BLaER1 treated with 17β-estradiol and CSF1 and Interleukin-3, amounts not matched to agents 10 nM and 100 nM (cell line): Measurements from ENCODE around the gene RGS3.
A peak's percentile ranks its signal among the peaks of the same experiment; 100 is the strongest.

Experiments used
- H3K27ac ChIP-seq, 11 experiments: shearing (Covaris generic); formaldehyde crosslinking; 2 replicates each; pipeline ENCODE4 v1.8.1; 2022
- H3K27me3 ChIP-seq, 11 experiments: shearing (Covaris generic); formaldehyde crosslinking; 2 replicates each; pipeline ENCODE4 v1.8.1; 2022
- H3K36me3 ChIP-seq, 11 experiments: shearing (Covaris generic); formaldehyde crosslinking; 2 replicates each; pipeline ENCODE4 v1.8.1; 2022
- H3K4me1 ChIP-seq, 10 experiments: shearing (Covaris generic); formaldehyde crosslinking; 2 replicates each; pipeline ENCODE4 v1.8.1; 2022
- H3K4me2 ChIP-seq, 11 experiments: shearing (Covaris generic); formaldehyde crosslinking; 2 replicates each; pipeline ENCODE4 v1.8.1; 2022
- H3K4me3 ChIP-seq, 10 experiments: shearing (Covaris generic); formaldehyde crosslinking; 2 replicates each; pipeline ENCODE4 v1.8.1; 2022
- H3K9ac ChIP-seq, 11 experiments: shearing (Covaris generic); formaldehyde crosslinking; 2 replicates each; pipeline ENCODE4 v1.8.1; 2022
- H3K9me3 ChIP-seq, 11 experiments: shearing (Covaris generic); formaldehyde crosslinking; replicated peaks in 1 of 11; 2 replicates each; pipeline ENCODE4 v1.8.1; 2022
- H4K20me1 ChIP-seq, 11 experiments: shearing (Covaris generic); formaldehyde crosslinking; 2 replicates each; pipeline ENCODE4 v1.8.1; 2022
- Cebpa-rat ChIP-seq, 11 experiments: shearing (Covaris generic); IDR thresholded peaks; 2 replicates each; pipeline ENCODE4 v1.8.1; 2022

The RGS3 gene

GRCh38 chr9:113569472-113570060 is 106.0 kb downstream of the RGS3 start:
- Histone ChIP-seq H3K9me3 (no peaks in the 10 kb centered on the region), H3K9ac (no peak overlapping the region), H4K20me1 (no peaks in the 10 kb centered on the region), H3K27me3 (peaks cover 0 to 22% (median 13%) of the 10 kb centered on the region in 11 experiments; a peak in 15 of 22 replicates), H3K4me3 (no peak overlapping the region), H3K4me2 (peak overlapping the region in 9 of 11 experiments; percentile 12 to 84 (median 48); a peak in 13 of 22 replicates), H3K27ac (peak overlapping the region in 1 of 11 experiments; percentile 36; a peak in 1 of 22 replicates), H3K36me3 (no peaks in the 10 kb centered on the region), H3K4me1 (peaks cover 29 to 71% (median 60%) of the 10 kb centered on the region in 10 experiments)
- TF ChIP-seq Cebpa-rat (IDR thresholded peaks at IDR 0.05), result no peak

GRCh38 chr9:113570106-113570505 is 106.6 kb downstream of the RGS3 start:
- no peaks in the 10 kb centered on the region for H3K9me3 ChIP-seq
- no peaks in the 10 kb centered on the region for H4K20me1 ChIP-seq
- TF ChIP-seq Cebpa-rat (IDR thresholded peaks at IDR 0.05), result no peak
- peaks cover 29 to 71% (median 60%) of the 10 kb centered on the region in 10 experiments for H3K4me1 ChIP-seq
- H3K27me3 ChIP-seq, result peaks cover 0 to 18% (median 12%) of the 10 kb centered on the region in 11 experiments; a peak in 15 of 22 replicates
- no peaks in the 10 kb centered on the region for H3K36me3 ChIP-seq
- no peak overlapping the region for H3K9ac ChIP-seq
- no peak overlapping the region for H3K4me3 ChIP-seq
- H3K4me2 ChIP-seq, result 0 out of 22 replicates have a peak overlapping the region, but pooled peaks of 1 of the 11 experiments have one; percentile 15
- H3K27ac ChIP-seq, result no peak overlapping the region

DNA sequence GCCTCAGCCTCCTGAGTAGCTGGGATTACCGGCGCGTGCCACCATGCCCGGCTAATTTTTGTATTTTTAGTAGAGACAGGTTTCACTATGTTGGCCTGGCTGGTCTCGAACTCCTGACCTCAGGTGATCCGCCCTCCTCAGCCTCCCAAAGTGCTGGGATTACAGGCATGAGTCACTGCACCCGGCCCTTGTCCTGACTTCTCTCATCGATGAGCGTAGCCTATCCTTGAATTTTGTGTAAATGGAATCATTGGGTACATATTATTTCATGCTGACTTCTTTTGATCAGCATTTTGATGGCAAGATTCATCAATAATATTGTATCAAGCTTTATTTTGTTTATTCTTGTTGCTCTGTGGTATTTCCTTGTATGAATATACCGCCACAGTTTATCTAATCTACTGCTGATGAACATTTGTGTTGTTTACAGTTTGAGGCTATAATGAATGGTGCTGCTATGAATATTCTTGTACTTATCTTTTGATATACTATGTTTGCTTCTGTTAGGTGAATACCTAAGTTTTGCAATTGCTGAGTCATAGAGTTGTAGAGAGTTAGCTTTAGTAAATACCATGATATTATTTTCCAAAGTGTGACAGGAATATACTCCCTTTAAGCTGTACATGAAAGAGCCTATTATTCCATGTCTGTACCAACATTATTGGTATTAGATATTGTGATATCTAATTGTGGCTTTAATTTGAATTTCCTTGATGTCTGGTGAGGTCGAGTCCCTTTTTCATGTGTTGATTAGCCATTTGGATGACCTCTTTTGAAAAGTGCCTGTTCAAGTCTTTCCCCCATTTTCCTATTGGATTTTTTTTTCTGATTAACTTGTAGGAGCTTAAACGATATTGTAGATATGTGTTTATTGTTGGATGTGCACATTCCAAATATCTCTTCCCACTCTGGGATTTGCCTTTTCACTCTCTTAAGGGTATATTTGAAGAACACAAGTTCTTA is 107.5 kb downstream of the RGS3 start:
- Histone ChIP-seq H3K27ac (no peak overlapping the region), H3K27me3 (peaks cover 0 to 9% (median 4%) of the 10 kb centered on the region in 11 experiments; a peak in 12 of 22 replicates), H3K4me1 (peaks cover 29 to 71% (median 60%) of the 10 kb centered on the region in 10 experiments), H4K20me1 (no peaks in the 10 kb centered on the region), H3K4me2 (no peak overlapping the region), H3K36me3 (no peaks in the 10 kb centered on the region), H3K9ac (no peak overlapping the region), H3K9me3 (no peaks in the 10 kb centered on the region), H3K4me3 (no peak overlapping the region)
- TF ChIP-seq Cebpa-rat (IDR thresholded peaks at IDR 0.05), result no peak

DNA sequence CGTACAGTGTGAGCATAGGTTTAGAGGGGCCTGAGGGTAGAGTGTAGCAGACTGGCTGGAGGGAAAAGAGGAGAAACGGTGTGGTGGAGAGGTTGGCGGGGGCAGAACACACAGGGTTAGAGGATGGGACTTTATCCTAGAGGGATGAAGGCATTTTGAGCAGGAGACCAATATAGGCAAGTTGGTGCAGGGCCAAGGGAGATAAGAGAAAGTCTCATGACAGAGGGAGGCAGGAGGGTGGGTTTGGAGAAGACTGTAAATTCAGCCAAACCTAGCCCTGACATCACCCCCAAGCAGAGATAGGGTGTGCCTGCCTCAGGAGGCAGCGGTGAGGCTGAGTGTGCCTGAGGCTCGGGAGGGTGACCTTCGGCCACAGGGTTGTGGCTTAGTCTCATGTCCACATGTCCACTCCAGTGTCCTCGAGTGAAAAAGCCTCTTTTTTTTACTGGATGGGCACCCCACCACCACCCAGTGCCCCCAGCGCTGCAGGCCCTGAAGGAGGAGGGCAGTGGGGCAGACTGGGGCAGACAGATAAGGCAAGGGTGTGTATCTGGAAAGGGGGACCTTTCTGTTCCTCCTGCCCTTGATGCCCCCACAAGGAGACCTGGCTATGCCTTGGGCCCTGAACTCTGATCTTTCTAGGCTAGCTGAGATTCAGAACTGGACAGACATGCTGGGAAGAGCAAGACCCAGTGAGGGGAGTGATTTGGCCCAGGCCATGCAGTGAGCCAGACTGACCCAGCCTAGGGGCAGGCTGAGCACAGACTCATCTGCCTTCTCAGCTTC is 108.7 kb downstream of the RGS3 start:
- no peak overlapping the region for H3K27ac ChIP-seq
- H3K9ac ChIP-seq, result no peak overlapping the region
- no peaks in the 10 kb centered on the region for H3K27me3 ChIP-seq
- no peak overlapping the region for H3K4me3 ChIP-seq
- peaks cover 33 to 71% (median 62%) of the 10 kb centered on the region in 10 experiments for H3K4me1 ChIP-seq
- no peaks in the 10 kb centered on the region for H3K36me3 ChIP-seq
- no peaks in the 10 kb centered on the region for H4K20me1 ChIP-seq
- TF ChIP-seq Cebpa-rat (IDR thresholded peaks at IDR 0.05), result no peak
- no peak overlapping the region for H3K4me2 ChIP-seq
- H3K9me3 ChIP-seq, result no peaks in the 10 kb centered on the region

- Histone ChIP-seq H3K4me2 (peak overlapping the region in 6 of 11 experiments; percentile 55 to 100 (median 66); a peak in 9 of 22 replicates), H3K36me3 (no peaks in the 10 kb centered on the region), H3K4me3 (no peak overlapping the region), H3K27ac (no peak overlapping the region), H3K4me1 (peaks cover 43 to 71% (median 62%) of the 10 kb centered on the region in 10 experiments), H3K9ac (no peak overlapping the region), H3K9me3 (no peaks in the 10 kb centered on the region), H3K27me3 (no peaks in the 10 kb centered on the region), H4K20me1 (no peaks in the 10 kb centered on the region)
- no peak for TF ChIP-seq Cebpa-rat (IDR thresholded peaks at IDR 0.05)
Measured at GRCh38 chr9:113573046-113573958, 109.8 kb downstream of the RGS3 start.

DNA sequence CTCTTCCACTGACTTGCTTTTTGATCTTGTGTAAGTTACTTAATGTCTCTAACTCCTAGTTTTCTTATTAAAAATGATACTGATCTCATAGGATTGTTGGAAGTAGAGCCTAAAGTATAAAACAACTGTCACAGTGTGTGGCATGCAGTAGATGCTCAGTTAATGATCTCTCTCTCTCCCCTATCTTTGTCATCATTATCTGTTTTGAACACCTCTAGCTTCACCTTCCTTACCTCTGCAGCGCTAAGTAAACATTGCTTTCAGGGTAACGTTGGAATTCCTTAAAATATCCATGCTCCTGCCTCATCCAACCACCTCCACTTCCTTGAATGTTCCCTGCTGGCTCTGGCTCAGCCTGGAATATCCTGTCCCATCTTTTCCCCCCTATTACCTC is 110.4 kb downstream of the RGS3 start:
- H3K9ac ChIP-seq, result no peak overlapping the region
- no peaks in the 10 kb centered on the region for H3K9me3 ChIP-seq
- no peaks in the 10 kb centered on the region for H4K20me1 ChIP-seq
- H3K27ac ChIP-seq, result no peak overlapping the region
- H3K4me2 ChIP-seq, result peak overlapping the region; percentile 42 to 100 (median 65); a peak in 19 of 22 replicates
- no peak overlapping the region for H3K4me3 ChIP-seq
- TF ChIP-seq Cebpa-rat (IDR thresholded peaks at IDR 0.05), result no peak
- H3K4me1 ChIP-seq, result peaks cover 49 to 71% (median 62%) of the 10 kb centered on the region in 10 experiments
- H3K36me3 ChIP-seq, result no peaks in the 10 kb centered on the region
- H3K27me3 ChIP-seq, result no peaks in the 10 kb centered on the region

GRCh38 chr9:113574441-113575262 is 111.1 kb downstream of the RGS3 start:
- peaks cover 56 to 71% (median 65%) of the 10 kb centered on the region in 10 experiments for H3K4me1 ChIP-seq
- no peaks in the 10 kb centered on the region for H3K27me3 ChIP-seq
- no peaks in the 10 kb centered on the region for H3K9me3 ChIP-seq
- H3K9ac ChIP-seq, result peak overlapping the region in 3 of 11 experiments; percentile 8 to 47 (median 10); a peak in 2 of 22 replicates
- no peak overlapping the region for H3K4me3 ChIP-seq
- TF ChIP-seq Cebpa-rat (IDR thresholded peaks at IDR 0.05), result no peak
- no peaks in the 10 kb centered on the region for H3K36me3 ChIP-seq
- H3K4me2 ChIP-seq, result peak overlapping the region; percentile 42 to 100 (median 65)
- peak overlapping the region in 6 of 11 experiments; percentile 12 to 46 (median 28); a peak in 8 of 22 replicates for H3K27ac ChIP-seq
- no peaks in the 10 kb centered on the region for H4K20me1 ChIP-seq
